DMS 273 treated with DMSO at 0.1 percent for 48 hours (cell line): ENCODE data around the gene CDC42SE2.
"Not testable (repeated sequence)": the region's sequence is repeated elsewhere in the genome, so short reads cannot be mapped to it uniquely, and the experiment has no call there.

Source experiments
- DNase-seq: peaks from one replicate; lab custom pipeline; 2025; lab: John Stamatoyannopoulos, UW

The CDC42SE2 gene

GRCh38 chr5:131250751-131251475 is 12.9 kb upstream of the CDC42SE2 start:
- DNase-seq = no peak

- DNase-seq = no peak
These were observed 11.1 kb upstream of the CDC42SE2 start for GRCh38 chr5:131252824-131253171.

- DNase-seq = not testable (repeated sequence)
These were observed 9.8 kb upstream of the CDC42SE2 start for GRCh38 chr5:131254025-131254424.

GRCh38 chr5:131254741-131255140 is 9.1 kb upstream of the CDC42SE2 start:
- DNase-seq = no peak

GRCh38 chr5:131256507-131256823 is 7.4 kb upstream of the CDC42SE2 start:
- DNase-seq = no peak

GRCh38 chr5:131258733-131259132 is 5.1 kb upstream of the CDC42SE2 start:
- DNase-seq = no peak

GRCh38 chr5:131259326-131259725 is 4.5 kb upstream of the CDC42SE2 start:
- no peak for DNase-seq

- DNase-seq = no peak
These were observed 3.0 kb upstream of the CDC42SE2 start for GRCh38 chr5:131260895-131261294.

GRCh38 chr5:131261483-131261882 is 2.4 kb upstream of the CDC42SE2 start:
- DNase-seq = no peak

GRCh38 chr5:131262953-131263541 is 806 bp upstream of the CDC42SE2 start:
- no peak for DNase-seq

GRCh38 chr5:131264451-131265099 is 722 bp downstream of the CDC42SE2 start:
- no peak for DNase-seq

- DNase-seq = no peak
These were observed 1.5 kb downstream of the CDC42SE2 start for GRCh38 chr5:131265311-131265803.

GRCh38 chr5:131266370-131267060 is 2.7 kb downstream of the CDC42SE2 start:
- DNase-seq = no peak

- DNase-seq = no peak
These were observed 5.0 kb downstream of the CDC42SE2 start for GRCh38 chr5:131268758-131269370.

- no peak for DNase-seq
These were observed 7.0 kb downstream of the CDC42SE2 start for GRCh38 chr5:131270809-131271208.

- DNase-seq = not testable (repeated sequence)
These were observed 8.0 kb downstream of the CDC42SE2 start for GRCh38 chr5:131271888-131272287.

- no peak for DNase-seq
These were observed 8.5 kb downstream of the CDC42SE2 start for GRCh38 chr5:131272307-131272706.

GRCh38 chr5:131272724-131273123 is 8.9 kb downstream of the CDC42SE2 start:
- DNase-seq = no peak

- no peak for DNase-seq
These were observed 10.6 kb downstream of the CDC42SE2 start for GRCh38 chr5:131274326-131275063.

- DNase-seq = no peak
These were observed 12.2 kb downstream of the CDC42SE2 start for GRCh38 chr5:131276072-131276471.

- DNase-seq = no peak
These were observed 13.6 kb downstream of the CDC42SE2 start for GRCh38 chr5:131277447-131277846.
